Measurements from ENCODE around the gene PRRT3. TPM values are rescaled to one million over a fixed set of nuclear protein-coding genes. Genes with fewer than 3 reads are reported as not detected.

The PRRT3 gene
- total and polyA plus RNA-seq, 2 of the 8 experiments (the other 6 are each of a cell fraction or from before 2014, with no cell fraction given), result 9.0 to 9.2 TPM

DNA sequence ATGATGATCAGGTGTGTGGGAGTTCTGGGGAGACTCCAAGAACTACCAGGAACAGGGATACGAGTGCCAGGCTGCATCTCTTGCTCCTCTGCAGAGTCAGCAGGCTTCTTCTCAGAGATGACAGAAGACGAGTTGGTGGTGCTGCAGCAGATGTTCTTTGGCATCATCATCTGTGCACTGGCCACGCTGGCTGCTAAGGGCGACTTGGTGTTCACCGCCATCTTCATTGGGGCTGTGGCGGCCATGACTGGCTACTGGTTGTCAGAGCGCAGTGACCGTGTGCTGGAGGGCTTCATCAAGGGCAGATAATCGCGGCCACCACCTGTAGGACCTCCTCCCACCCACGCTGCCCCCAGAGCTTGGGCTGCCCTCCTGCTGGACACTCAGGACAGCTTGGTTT, 7.9 kb downstream of the PRRT3 start:
- no peak for FAIRE-seq
- WGBS, 2 experiments (ENCODE audit: extremely low coverage in 1 of 2, insufficient coverage in 1 of 2, insufficient read length in 1 of 2, insufficient replicate concordance in 2 of 2, low coverage in 1 of 2, low lambda C conversion rate in 2 of 2, missing lambda C conversion rate in 1 of 2), result 96% methylated on average over 11 of the region's 11 CpGs; no CpG with 5 or more reads in 1 of the 2 experiments

More for the DNA sequence above, 7.9 kb downstream of the PRRT3 start:
- H3K27ac ChIP-seq (ENCODE audit: low read depth, low read length), result no peak overlapping the region
- H4K5ac ChIP-seq (ENCODE audit: insufficient read length, low read depth, low read length), result no peak overlapping the region
- no peak overlapping the region for H4K8ac ChIP-seq (ENCODE audit: extremely low read depth, insufficient read depth, low read length)
- H3K4me2 ChIP-seq (ENCODE audit: insufficient read depth in 1 of 2, low read depth in 2 of 2, low read length in 2 of 2), result no peak overlapping the region
- no peak overlapping the region for H2BK12ac ChIP-seq (ENCODE audit: low read depth, low read length)
- H2BK120ac ChIP-seq (replicated peaks; ENCODE audit: low read depth, low read length), result no peak overlapping the region
- no peak overlapping the region for H2BK20ac ChIP-seq (ENCODE audit: low read length)
- no peak overlapping the region for H3K9ac ChIP-seq (replicated peaks in 1 of 4; ENCODE audit: extremely low read depth in 1 of 4, low read depth in 3 of 4, low read length in 3 of 4)
- ChIA-PET POLR2A (ENCODE audit: partially characterized antibody) (interaction anchor here (0.8 to 1.9 kb wide), 4 partner anchors 8 to 11 kb away, joined by 3 to 16 read pairs (median 4); partner anchors contain the start of genes CRELD1 and PRRT3), CTCF (ENCODE audit: partially characterized antibody) (interaction anchor here (0.6 to 1.8 kb wide), 6 partner anchors 9 to 117 kb away, joined by 3 to 14 read pairs (median 3); partner anchors contain the start of gene IL17RC)
- no peak overlapping the region for H3K56ac ChIP-seq (replicated peaks; ENCODE audit: insufficient read length, low read depth, low read length)
- no peak for DNase-seq (ENCODE audit: low read depth in 1 of 2, low spot score in 2 of 2)
- H4K20me1 ChIP-seq (replicated peaks in 1 of 2; ENCODE audit: control insufficient read depth in 1 of 2, insufficient read depth in 2 of 2, low read length in 2 of 2), result peaks cover 0 to under 1% of the 10 kb centered on the region in 2 experiments
- no peaks in the 10 kb centered on the region for H3K79me2 ChIP-seq (ENCODE audit: control insufficient read depth in 1 of 2, insufficient read depth in 2 of 2, low read length in 2 of 2)
- H2AFZ ChIP-seq (ENCODE audit: low read length), result no peak overlapping the region
- H3K79me1 ChIP-seq (ENCODE audit: low read depth, low read length), result no peaks in the 10 kb centered on the region
- no peaks in the 10 kb centered on the region for H3K27me3 ChIP-seq (replicated peaks in 1 of 4; ENCODE audit: control insufficient read depth in 3 of 4, extremely low read depth in 1 of 4, insufficient read depth in 3 of 4, low read length in 3 of 4)
- no peak overlapping the region for H3K23ac ChIP-seq (ENCODE audit: insufficient read length)
- H3K4ac ChIP-seq (replicated peaks; ENCODE audit: insufficient read length, low read depth, low read length), result no peak overlapping the region
- H3K4me1 ChIP-seq (replicated peaks in 1 of 4; ENCODE audit: control insufficient read depth in 3 of 4, insufficient read depth in 4 of 4, low read length in 3 of 4), result peaks cover 0 to 8% (median 4%) of the 10 kb centered on the region in 4 experiments; a peak in 5 of 7 replicates
- peaks cover 0 to 4% of the 10 kb centered on the region in 2 experiments; a peak in 1 of 4 replicates for H3K9me3 ChIP-seq (ENCODE audit: insufficient read depth in 2 of 2, low read depth in 1 of 2, low read length in 1 of 2)
- H3K36me3 ChIP-seq (ENCODE audit: control insufficient read depth in 2 of 4, insufficient read depth in 4 of 4, low read length in 3 of 4), result no peaks in the 10 kb centered on the region; a peak in 3 of 8 replicates
- H3K23me2 ChIP-seq (ENCODE audit: low read depth, low read length), result peaks cover 18% of the 10 kb centered on the region; the same call in 1 of the 2 replicates
- no peak overlapping the region for H2AK5ac ChIP-seq (ENCODE audit: low read depth, low read length)
- no peak for TF ChIP-seq RAD21 (IDR thresholded peaks at IDR 0.05 in 1 of 2, conservative IDR thresholded peaks at IDR 0.05 in 1 of 2; ENCODE audit: low read depth in 2 of 2, low read length in 2 of 2)
- no peak for TF ChIP-seq TAF7 (optimal IDR thresholded peaks at IDR 0.05; ENCODE audit: borderline replicate concordance, low read depth, low read length)
- TF ChIP-seq CTBP2 (IDR thresholded peaks at IDR 0.05; ENCODE audit: borderline replicate concordance, insufficient read depth, insufficient read length, low read length), result no peak
- no peak for TF ChIP-seq SIRT6 (IDR thresholded peaks at IDR 0.05; ENCODE audit: low read length)
- TF ChIP-seq JUN (IDR thresholded peaks at IDR 0.05; ENCODE audit: low read depth, low read length), result no peak
- TF ChIP-seq CTCF (IDR thresholded peaks at IDR 0.05; ENCODE audit: control extremely low read depth in 1 of 3, insufficient read depth in 1 of 3, low read depth in 1 of 3, low read length in 3 of 3), result no peak
- TF ChIP-seq CBX8 (IDR thresholded peaks at IDR 0.05; ENCODE audit: borderline replicate concordance, low read depth, low read length), result no peak
- no peak overlapping the region for H3K14ac ChIP-seq (ENCODE audit: insufficient read length)
- no peak overlapping the region; the same call in 1 of the 2 replicates for H2BK15ac ChIP-seq (ENCODE audit: low read length)
- no peak overlapping the region for H2BK5ac ChIP-seq (ENCODE audit: low read depth, low read length)
- no peak overlapping the region for H3K4me3 ChIP-seq (ENCODE audit: extremely low read depth in 1 of 4, insufficient read depth in 2 of 4, low read depth in 3 of 4, low read length in 4 of 4)
- H3K18ac ChIP-seq (ENCODE audit: extremely low read depth, low read length), result no peak overlapping the region
- H4K91ac ChIP-seq (replicated peaks; ENCODE audit: insufficient read length, low read length), result no peak overlapping the region

Measured in H1 (cell line).